Measurements from ENCODE around the gene PSMB2. TPM values are rescaled to one million over a fixed set of nuclear protein-coding genes. Genes with fewer than 3 reads are reported as not detected.

Gene PSMB2
- polyA plus RNA-seq, 1 donor from 2014 or later: 77.3 TPM

DNA sequence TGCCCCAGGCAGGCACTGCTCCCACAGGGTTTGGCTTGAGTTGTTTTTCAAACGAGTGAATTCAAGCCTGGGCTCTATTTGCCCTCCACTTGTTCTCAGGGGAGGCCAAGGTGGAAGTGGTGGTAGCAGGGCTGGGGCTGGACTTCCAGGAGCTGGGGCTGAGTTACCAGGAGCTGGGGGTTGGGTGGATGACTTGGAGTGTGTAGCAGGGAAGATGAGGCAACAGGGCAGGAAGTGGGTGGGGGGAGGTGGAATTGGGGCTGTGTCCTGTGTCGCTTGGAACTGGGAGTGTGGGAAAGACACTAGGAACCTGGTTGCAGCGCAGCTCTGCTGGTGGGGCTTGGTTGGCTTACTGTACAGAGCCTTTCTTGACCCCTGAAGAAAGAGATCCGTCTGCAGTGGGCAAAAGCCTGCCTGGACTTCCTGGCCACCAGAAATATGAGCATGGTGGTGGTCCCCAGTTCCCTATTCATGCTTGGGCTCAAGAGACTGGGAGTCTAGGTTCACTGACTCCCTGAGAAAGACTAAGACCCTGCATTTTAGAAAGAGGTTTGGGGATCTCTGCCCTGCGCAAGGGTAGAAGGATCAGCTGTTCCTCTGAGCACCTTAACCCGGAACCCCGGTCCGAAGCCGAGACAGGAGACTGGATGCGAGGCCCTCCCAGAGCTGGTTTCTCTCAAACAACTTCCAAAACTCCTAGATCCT lies 65.1 kb downstream of the PSMB2 start:
- Mint-ChIP-seq H3K4me3 (peak overlapping the region; percentile 71 to 96 (median 88)), H3K27ac (peak overlapping the region in 2 of 3 donors; percentile 80 to 89), H3K36me3 (peaks cover 3% of the 10 kb centered on the region), H3K4me1 (peaks cover 10 to 16% (median 11%) of the 10 kb centered on the region in 3 donors), H3K9me3 (peaks cover 0 to 2% (median 0%) of the 10 kb centered on the region in 3 donors), H3K27me3 (peaks cover 15% of the 10 kb centered on the region)

DNA sequence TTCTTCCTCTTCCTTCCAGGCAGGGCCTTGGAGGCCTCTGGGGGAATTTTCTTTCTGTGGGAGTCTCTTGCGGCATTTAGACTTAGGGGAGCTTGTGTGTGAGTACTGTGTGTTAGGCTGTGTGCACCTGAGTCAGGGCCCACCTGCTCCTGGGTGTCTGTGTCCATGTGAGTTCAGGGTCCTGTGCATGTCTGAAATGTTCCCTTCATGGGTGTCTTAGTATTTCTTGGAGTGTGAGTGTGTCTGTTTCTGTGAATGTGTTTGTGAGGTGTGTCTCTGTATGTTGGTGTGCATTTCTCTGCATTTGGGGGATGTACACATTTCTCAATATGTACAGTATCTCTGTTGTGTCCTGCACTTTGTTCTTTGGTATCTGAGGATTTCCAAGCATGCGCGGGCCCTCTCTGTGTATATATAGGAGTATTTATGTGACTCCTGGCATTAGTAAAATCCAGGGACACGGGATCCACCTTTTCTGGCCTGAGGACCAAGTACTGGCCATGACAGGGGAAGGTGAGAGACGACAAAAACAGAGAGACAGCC lies 65.8 kb downstream of the PSMB2 start:
- Mint-ChIP-seq H3K27me3 (peaks cover 18% of the 10 kb centered on the region), H3K36me3 (peaks cover 3% of the 10 kb centered on the region), H3K9me3 (peaks cover 0 to 2% (median 0%) of the 10 kb centered on the region in 3 donors), H3K4me1 (peaks cover 9 to 10% (median 10%) of the 10 kb centered on the region in 3 donors), H3K4me3 (peak overlapping the region; percentile 6 to 71 (median 62)), H3K27ac (peak overlapping the region in 2 of 3 donors; percentile 10 to 18)

DNA sequence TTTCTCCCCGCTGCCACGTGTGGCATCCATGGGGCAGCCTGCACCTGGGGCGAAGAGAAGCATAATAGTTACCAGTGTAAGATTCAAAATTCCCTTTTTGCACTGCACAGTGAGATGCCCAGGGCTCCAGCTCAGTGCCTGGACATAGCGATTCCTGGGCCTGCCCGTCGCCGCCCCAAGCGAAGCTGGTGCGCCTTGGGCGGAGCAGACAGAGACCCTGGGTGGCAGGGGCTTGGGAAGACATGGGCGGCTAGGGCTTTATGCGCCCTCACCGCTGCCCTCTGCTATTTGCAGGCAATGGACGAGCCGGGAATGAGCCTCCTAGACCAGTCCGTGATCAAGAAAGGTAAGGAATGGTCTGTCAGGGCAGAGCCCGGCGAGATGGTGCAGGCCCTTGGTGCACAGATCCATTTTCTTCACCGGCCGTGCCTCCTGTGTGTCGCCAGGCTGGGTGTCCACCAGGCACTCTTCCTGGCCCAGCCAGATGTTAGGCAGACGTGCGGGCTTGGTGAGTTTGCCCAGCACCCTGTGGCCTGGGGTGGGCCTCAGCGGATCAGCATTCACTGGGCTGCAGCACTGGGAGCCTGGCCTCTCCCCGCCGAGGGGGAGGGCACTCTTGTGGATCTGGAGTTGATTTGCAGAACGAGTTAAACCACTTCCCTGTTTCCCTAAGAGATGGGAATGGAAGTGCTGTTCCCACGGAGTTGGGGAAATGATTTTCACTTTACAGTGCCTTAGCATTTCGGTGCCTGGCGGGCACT lies 66.5 kb downstream of the PSMB2 start:
- H3K4me1 Mint-ChIP-seq: peaks cover 9 to 10% (median 10%) of the 10 kb centered on the region in 3 donors
- H3K27ac Mint-ChIP-seq: no peak overlapping the region

DNA sequence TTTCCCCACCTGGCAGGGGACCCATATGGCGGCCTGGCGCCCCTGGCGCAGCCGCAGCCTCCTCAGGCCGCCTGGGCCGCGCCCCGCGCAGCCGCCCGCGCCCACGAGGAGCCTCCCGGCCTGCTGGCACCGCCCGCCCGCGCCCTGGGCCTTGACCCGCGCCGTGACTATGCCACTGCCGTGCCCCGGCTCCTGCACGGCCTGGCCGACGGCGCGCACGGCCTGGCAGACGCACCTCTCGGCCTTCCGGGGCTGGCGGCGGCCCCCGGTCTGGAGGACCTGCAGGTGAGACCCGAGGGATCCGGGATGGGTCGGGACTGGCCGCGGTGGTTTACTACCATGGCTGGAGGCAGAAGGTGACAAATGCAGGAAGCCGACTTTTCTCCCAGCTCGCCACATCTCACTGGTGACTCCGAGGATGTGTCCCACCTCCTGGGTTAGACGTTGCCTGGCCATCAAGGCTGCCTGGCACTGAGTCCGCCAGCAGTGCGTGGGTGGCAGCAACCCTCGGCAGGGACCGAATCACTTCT lies 67.1 kb downstream of the PSMB2 start:
- H3K27ac Mint-ChIP-seq: no peak overlapping the region
- peaks cover 0 to 2% (median 0%) of the 10 kb centered on the region in 3 donors for H3K9me3 Mint-ChIP-seq
- peaks cover 3% of the 10 kb centered on the region for H3K36me3 Mint-ChIP-seq
- H3K4me1 Mint-ChIP-seq: peaks cover 9 to 10% (median 10%) of the 10 kb centered on the region in 3 donors
- H3K4me3 Mint-ChIP-seq: peak overlapping the region in 1 of 4 donors; percentile 58
- peaks cover 18% of the 10 kb centered on the region for H3K27me3 Mint-ChIP-seq

More for the DNA sequence above, 66.5 kb downstream of the PSMB2 start:
- peak overlapping the region in 2 of 4 donors; percentile 58 to 71 for H3K4me3 Mint-ChIP-seq
- peaks cover 0 to 2% (median 0%) of the 10 kb centered on the region in 3 donors for H3K9me3 Mint-ChIP-seq
- peaks cover 3% of the 10 kb centered on the region for H3K36me3 Mint-ChIP-seq
- H3K27me3 Mint-ChIP-seq: peaks cover 18% of the 10 kb centered on the region

DNA sequence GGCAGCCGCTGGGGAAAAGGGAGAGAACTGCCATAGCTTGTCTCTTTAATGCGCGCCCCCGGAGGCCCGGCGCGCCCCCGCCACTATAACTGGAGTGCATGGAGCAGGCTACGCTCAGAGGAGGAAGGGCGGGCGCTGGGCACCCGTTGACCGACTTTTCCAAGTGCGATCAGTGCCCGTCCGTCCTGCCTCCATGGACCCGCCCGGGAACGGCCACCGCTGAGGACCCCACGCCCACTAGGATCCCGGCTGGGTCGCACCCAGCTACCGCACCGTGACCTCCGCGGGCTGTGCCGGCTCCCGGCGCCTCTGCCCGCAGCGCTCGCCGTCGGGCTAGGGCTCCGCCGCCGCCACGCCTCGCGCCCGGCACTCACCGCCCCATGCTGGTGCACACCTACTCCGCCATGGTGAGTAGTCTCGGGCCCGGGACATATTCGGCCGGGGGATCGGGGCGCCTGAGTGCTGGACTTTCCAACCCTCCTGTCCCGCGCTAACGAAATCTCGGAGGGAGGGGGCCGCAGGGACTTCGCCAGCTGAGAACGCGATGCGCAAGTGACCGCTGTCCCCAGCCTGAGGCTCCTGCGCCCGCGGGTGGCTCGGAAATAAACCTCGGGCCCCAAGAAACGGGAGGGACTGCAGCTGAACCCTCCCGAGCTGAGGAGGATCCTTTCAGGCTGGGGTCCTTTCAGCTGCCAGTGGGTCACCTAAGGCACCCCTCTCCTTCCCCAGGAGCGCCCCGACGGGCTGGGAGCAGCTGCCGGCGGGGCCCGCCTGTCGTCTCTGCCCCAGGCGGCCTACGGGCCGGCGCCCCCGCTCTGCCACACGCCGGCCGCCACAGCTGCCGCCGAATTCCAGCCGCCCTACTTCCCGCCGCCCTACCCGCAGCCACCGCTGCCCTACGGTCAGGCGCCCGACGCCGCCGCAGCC lies 67.9 kb downstream of the PSMB2 start, which contains the start of gene TFAP2E:
Gene TFAP2E (plus strand): TSS at position 117 of the 927 bp plus-strand sequence. CDS start 264 bp downstream, at position 381.
- H3K27me3 Mint-ChIP-seq: peaks cover 18% of the 10 kb centered on the region
- peaks cover 8 to 12% (median 10%) of the 10 kb centered on the region in 3 donors for H3K4me1 Mint-ChIP-seq
- H3K36me3 Mint-ChIP-seq: peaks cover 3% of the 10 kb centered on the region
- H3K4me3 Mint-ChIP-seq: peak within 1 kb of the TSS in 2 of 4 donors; percentile 7 to 65
- peaks cover 0 to 2% (median 0%) of the 10 kb centered on the region in 3 donors for H3K9me3 Mint-ChIP-seq
- H3K27ac Mint-ChIP-seq: peak within 1 kb of the TSS in 1 of 3 donors; percentile 19

DNA sequence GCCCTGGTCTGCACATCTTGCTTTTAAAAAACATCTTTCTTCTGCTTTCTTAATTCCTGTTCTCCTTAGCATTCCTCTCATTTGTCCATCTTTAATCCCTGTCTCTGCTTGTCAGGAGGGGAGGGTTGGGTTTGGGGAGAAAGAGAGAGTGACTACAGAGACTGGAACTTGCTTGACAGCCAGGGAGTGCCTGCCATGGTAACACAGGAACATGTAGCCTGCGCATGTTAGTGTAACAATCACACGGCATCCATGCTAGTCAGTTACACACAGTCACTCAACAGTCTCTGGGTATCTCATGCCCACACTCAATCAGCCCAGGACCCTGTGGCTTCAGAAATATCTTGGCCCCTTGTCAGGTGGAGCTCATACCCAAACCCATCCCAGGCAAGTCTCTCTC lies 69.0 kb downstream of the PSMB2 start:
- no peaks in the 10 kb centered on the region for H3K9me3 Mint-ChIP-seq
- peaks cover 0 to 5% (median 4%) of the 10 kb centered on the region in 3 donors for H3K4me1 Mint-ChIP-seq
- peaks cover 18% of the 10 kb centered on the region for H3K27me3 Mint-ChIP-seq
- peak overlapping the region in 1 of 3 donors; percentile 19 for H3K27ac Mint-ChIP-seq
- H3K36me3 Mint-ChIP-seq: peaks cover 3% of the 10 kb centered on the region
- peak overlapping the region in 1 of 4 donors; percentile 7 for H3K4me3 Mint-ChIP-seq

DNA sequence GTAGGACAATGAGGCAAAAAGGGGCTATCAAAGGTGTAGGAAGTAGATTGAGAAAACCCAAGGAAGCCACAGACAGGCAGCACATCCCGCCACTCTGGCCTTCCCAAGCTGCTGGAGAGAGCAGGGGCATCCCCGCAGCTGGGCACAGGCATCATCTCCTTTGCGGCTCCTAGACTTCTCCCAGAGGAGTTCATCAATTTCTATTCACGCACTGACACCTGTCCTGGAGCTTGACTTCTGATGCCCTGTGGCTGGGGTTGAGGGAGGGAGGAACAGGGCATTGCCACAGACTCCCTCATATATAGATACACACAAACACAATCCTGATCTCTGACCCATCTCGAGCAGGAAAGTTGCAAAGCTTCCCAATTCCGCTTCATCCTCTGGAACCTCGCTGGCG lies 70.1 kb downstream of the PSMB2 start:
- H3K4me1 Mint-ChIP-seq: peaks cover 0 to 4% (median under 1%) of the 10 kb centered on the region in 3 donors
- H3K36me3 Mint-ChIP-seq: peaks cover 3% of the 10 kb centered on the region
- no peak overlapping the region for H3K4me3 Mint-ChIP-seq
- peaks cover 18% of the 10 kb centered on the region for H3K27me3 Mint-ChIP-seq
- H3K27ac Mint-ChIP-seq: no peak overlapping the region
- no peaks in the 10 kb centered on the region for H3K9me3 Mint-ChIP-seq

DNA sequence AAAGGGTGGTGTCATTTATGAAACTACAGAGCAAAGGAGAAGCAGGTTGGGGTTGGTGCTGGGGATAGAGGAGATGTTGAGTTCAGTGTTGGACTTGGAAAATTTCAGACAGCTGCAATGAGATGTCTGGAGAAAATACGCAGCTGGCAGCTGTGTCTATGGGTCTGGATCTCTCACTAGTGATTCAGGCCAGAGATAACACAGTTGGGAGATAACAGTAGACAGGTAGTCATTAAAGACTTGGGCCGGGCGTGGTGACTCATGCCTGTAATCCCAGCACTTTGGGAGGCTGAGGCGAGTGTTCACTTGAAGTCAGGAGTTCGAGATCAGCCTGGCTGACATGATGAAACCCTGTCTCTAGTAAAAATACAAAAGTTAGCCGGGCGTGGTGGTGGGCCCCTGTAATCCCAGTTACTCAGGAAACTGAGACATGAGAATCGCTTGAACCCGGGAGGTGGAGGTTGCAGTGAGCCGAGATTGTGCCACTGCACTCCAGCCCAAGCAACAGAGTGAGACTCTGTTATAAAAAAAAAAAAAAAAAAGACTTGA lies 70.7 kb downstream of the PSMB2 start:
- Mint-ChIP-seq H3K9me3 (no peaks in the 10 kb centered on the region), H3K27ac (no peak overlapping the region), H3K4me3 (peak overlapping the region in 1 of 4 donors; percentile 43), H3K4me1 (peaks cover 0 to 4% (median 0%) of the 10 kb centered on the region in 3 donors), H3K27me3 (peaks cover 18% of the 10 kb centered on the region), H3K36me3 (peaks cover 3% of the 10 kb centered on the region)

DNA sequence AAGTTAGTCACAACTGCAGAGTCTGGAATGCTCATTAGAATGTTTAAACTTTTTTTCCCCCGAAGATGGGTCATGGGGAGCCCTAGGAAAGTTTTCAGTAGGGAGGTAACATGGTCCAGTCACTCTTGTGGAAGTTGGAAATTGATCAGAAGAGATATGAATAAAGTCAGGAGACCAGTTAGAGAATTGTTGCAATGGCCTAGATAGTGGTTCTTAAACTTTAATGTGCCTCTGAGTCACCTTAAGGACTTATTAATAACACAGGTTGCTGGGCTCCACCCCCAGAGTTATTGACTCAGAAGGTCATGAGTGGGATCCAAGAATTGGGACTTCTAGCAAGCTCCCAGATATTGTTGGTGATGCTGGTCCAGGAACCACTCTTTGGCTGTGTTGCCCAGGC lies 71.4 kb downstream of the PSMB2 start:
- H3K27me3 Mint-ChIP-seq: peaks cover 18% of the 10 kb centered on the region
- H3K36me3 Mint-ChIP-seq: no peaks in the 10 kb centered on the region
- H3K4me1 Mint-ChIP-seq: peaks cover 0 to 4% (median under 1%) of the 10 kb centered on the region in 3 donors
- no peak overlapping the region for H3K4me3 Mint-ChIP-seq
- H3K9me3 Mint-ChIP-seq: no peaks in the 10 kb centered on the region
- no peak overlapping the region for H3K27ac Mint-ChIP-seq

DNA sequence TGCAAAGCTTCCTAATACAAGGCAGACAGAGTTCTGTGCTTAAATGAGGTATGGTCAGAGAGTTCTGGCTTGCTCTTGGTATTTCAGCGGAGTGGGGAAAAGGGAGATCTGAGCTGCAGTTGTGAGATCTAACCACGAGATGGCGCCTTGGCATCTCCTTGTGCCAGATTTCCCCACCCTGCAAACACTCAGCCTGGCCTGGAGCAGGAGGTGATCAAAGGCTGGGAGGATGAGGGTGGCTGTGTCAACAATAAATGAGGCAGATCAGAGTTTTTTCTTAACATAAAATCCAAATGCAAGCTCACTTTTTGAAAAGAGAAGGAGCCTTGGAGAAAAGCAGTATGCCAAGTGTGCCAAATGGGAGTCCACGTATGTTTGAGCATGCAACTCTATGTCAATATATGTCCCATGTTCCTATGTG lies 72.3 kb downstream of the PSMB2 start:
- Mint-ChIP-seq H3K9me3 (no peaks in the 10 kb centered on the region), H3K36me3 (no peaks in the 10 kb centered on the region), H3K27me3 (peaks cover 18% of the 10 kb centered on the region), H3K4me3 (no peak overlapping the region), H3K27ac (no peak overlapping the region), H3K4me1 (peaks cover 4 to 6% (median 5%) of the 10 kb centered on the region in 3 donors)

DNA sequence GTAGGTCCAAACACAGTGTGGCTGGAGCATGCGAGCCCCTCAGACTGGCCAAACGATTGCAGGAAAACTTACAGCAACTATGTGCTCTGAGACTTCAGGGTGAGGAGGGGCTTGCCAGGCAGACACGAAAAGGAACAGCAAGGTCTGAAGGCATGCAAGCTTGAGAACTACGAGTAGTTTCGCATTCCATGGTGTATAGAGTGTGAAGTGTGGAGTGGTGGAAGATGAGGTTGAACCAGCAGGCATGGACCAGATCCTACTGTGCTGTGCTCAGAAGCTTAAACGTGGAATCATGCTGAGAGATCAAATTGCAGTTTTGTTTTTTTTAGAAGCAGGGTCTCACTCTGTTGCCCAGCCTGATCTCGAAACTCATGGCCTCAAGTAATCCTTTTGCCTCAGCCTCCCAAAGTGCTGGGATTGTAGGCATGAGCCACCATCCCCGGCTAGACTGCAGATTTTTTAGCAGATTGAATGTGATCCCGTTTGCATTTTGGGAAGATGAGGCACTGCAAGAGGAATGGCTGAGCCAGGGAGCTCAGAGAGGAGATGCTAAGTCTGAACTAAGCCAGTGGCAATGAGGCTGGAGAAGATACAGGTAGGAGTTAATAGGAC lies 73.3 kb downstream of the PSMB2 start:
- H3K36me3 Mint-ChIP-seq: no peaks in the 10 kb centered on the region
- H3K27me3 Mint-ChIP-seq: peaks cover 16% of the 10 kb centered on the region
- peak overlapping the region in 1 of 3 donors; percentile 10 for H3K27ac Mint-ChIP-seq
- no peaks in the 10 kb centered on the region for H3K9me3 Mint-ChIP-seq
- no peak overlapping the region for H3K4me3 Mint-ChIP-seq
- H3K4me1 Mint-ChIP-seq: peaks cover 4 to 6% (median 5%) of the 10 kb centered on the region in 3 donors

DNA sequence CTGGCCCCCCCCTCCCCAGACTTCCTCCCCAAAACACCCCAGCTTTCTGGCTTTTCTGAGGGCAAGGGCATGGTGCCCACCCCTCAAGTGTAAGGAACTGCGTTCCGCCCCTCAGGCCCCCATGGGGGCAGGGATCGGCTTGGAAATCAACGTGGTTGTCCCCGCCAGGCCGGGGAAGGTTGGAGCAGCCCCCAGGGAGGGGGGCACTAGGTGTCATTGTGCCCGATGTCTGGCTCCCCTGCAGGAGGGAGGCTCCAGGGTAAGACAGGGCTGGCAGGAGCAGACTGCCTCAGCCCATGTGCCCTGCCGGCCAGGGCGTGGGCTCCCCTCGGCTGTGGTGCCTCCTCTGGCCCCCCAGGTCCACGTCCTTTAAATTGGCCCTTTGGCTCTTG lies 75.6 kb downstream of the PSMB2 start:
- H3K27me3 Mint-ChIP-seq: no peaks in the 10 kb centered on the region
- no peaks in the 10 kb centered on the region for H3K9me3 Mint-ChIP-seq
- H3K27ac Mint-ChIP-seq: no peak overlapping the region
- peaks cover 5 to 11% (median 6%) of the 10 kb centered on the region in 3 donors for H3K4me1 Mint-ChIP-seq
- H3K36me3 Mint-ChIP-seq: no peaks in the 10 kb centered on the region
- no peak overlapping the region for H3K4me3 Mint-ChIP-seq
